Thoracic aorta (tissue), 2 donors: ENCODE results near the gene EPB42. TPM values are rescaled to one million over a fixed set of nuclear protein-coding genes. Genes with fewer than 3 reads are reported as not detected.

ENCODE experiments used
- ATAC-seq: fragments of 150-250 bp; one replicate; pipeline ENCODE4 v1.8.0; 2017; ENCODE audit warnings: low read depth; ENCODE audit not compliant: insufficient number of reproducible peaks, low FRiP score
- DNase-seq: peaks from one replicate; pipeline ENCODE4 v3.0.0-alpha.2; 2020; ENCODE audit warnings: low spot score
- H3K27ac ChIP-seq, 2 donors: fragments of 200-600 bp; sonication (generic); 1 replicate in 1 of 2; 2 replicates in 1 of 2; pipeline ENCODE4 v1.5.1; 2016; ENCODE audit warnings: mild to moderate bottlenecking in 2 of 2, moderate library complexity in 2 of 2
- H3K27me3 ChIP-seq: fragments of 200-600 bp; sonication (generic); replicated peaks from 2 replicates; pipeline ENCODE4 v1.6.0; 2016; ENCODE audit warnings: mild to moderate bottlenecking; ENCODE audit not compliant: insufficient read depth
- H3K36me3 ChIP-seq: fragments of 200-600 bp; sonication (generic); one replicate; pipeline ENCODE4 v1.5.1; 2016
- H3K4me1 ChIP-seq, 2 donors: fragments of 200-600 bp; sonication (generic); 1 replicate in 1 of 2; 2 replicates in 1 of 2; pipeline versions ENCODE4 v1.5.1 to v1.6.0; 2016; ENCODE audit warnings: low read depth in 2 of 2, mild to moderate bottlenecking in 1 of 2; ENCODE audit not compliant: control insufficient read depth in 1 of 2
- H3K4me3 ChIP-seq: fragments of 200-600 bp; sonication (generic); 2 replicates; pipeline ENCODE4 v1.5.1; 2016; ENCODE audit warnings: mild to moderate bottlenecking
- H3K9me3 ChIP-seq: fragments of 200-600 bp; sonication (generic); 2 replicates; pipeline ENCODE4 v1.5.1; 2016
- total RNA-seq, 2 donors: library from RNA; depleted of rRNA; stranded (reverse); fragments of >200 nt; gene quantifications; one replicate each; pipeline versions ENCODE4 v1.1.0 to v1.2.3, GENCODE V29; 2016
- TF ChIP-seq, protein P1 (sequence below): fragments of 200-600 bp; sonication (generic); IDR thresholded peaks from one replicate; pipeline ENCODE4 v1.5.1; 2019; ENCODE audit warnings: antibody characterized with exemption

The EPB42 gene
- total RNA-seq, 2 donors from 2014 or later = not detected

DNA sequence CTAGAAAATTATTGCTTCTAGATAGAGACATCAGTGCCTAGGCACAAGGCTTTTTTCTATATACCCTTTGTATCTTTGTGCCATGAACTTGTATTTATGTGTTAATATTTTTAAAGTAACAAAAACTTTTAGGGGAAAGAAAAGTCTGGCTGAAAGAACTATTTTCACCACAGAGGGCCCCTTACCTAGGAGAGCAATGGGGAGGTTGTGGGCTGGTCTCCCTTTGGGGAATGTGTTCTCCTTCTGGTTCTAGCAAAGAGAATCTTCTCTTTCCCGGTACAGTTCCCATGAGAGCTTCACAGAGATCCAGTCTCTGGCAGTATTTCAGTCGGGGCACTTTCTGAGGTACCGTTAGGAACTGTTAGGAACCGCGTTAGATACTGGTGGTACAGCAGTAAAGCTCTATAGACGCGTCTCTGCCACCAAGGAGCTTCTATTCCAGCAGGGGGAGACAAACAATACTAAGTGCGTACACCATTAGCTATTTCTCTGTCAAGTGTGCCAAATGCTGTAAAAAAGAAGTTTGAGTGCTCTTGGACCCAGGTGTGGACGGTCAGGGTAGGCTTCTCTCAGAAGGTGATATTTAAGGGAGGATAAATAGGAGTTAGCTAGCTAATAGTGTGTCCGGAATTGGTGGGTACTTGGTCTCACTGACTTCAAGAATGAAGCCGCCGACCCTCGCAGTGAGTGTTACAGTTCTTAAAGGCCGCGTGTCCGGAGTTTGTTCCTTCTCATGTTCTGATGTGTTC lies 4.6 kb upstream of the EPB42 start:
- Histone ChIP-seq H3K27me3 (no peaks in the 10 kb centered on the region), H3K9me3 (no peaks in the 10 kb centered on the region), H3K36me3 (no peaks in the 10 kb centered on the region), H3K27ac (no peak overlapping the region), H3K4me1 (no peaks in the 10 kb centered on the region), H3K4me3 (no peak overlapping the region)
- TF ChIP-seq, protein P1, sequence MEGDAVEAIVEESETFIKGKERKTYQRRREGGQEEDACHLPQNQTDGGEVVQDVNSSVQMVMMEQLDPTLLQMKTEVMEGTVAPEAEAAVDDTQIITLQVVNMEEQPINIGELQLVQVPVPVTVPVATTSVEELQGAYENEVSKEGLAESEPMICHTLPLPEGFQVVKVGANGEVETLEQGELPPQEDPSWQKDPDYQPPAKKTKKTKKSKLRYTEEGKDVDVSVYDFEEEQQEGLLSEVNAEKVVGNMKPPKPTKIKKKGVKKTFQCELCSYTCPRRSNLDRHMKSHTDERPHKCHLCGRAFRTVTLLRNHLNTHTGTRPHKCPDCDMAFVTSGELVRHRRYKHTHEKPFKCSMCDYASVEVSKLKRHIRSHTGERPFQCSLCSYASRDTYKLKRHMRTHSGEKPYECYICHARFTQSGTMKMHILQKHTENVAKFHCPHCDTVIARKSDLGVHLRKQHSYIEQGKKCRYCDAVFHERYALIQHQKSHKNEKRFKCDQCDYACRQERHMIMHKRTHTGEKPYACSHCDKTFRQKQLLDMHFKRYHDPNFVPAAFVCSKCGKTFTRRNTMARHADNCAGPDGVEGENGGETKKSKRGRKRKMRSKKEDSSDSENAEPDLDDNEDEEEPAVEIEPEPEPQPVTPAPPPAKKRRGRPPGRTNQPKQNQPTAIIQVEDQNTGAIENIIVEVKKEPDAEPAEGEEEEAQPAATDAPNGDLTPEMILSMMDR = peak; percentile 64
- DNase-seq = no peak
- no peak for ATAC-seq

DNA sequence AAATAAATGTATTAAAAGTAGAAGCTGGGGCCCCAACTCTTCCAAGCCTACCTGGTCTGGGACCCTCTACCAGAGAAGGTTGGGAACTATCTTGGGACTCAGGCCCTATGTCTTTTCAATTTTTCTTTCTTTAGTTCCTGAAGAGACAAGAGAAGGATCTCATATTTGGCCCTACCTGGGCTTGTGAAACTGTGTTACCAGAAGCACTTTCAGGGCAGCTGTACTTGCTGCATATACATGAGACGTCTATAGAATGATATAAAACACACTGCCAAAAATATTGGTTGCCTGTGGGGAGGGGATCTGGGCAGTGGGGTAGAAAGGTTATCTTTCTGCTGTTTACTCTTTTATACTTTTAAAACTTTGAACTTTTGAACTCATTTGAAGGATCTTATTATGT lies 604 bp upstream of the EPB42 start:
- DNase-seq (no peak), ATAC-seq (no peak)
- Histone ChIP-seq H3K36me3 (no peaks in the 10 kb centered on the region), H3K4me1 (no peaks in the 10 kb centered on the region), H3K27ac (no peak overlapping the region), H3K9me3 (no peaks in the 10 kb centered on the region), H3K27me3 (no peaks in the 10 kb centered on the region), H3K4me3 (no peak overlapping the region)
- TF ChIP-seq, protein P1 = no peak

DNA sequence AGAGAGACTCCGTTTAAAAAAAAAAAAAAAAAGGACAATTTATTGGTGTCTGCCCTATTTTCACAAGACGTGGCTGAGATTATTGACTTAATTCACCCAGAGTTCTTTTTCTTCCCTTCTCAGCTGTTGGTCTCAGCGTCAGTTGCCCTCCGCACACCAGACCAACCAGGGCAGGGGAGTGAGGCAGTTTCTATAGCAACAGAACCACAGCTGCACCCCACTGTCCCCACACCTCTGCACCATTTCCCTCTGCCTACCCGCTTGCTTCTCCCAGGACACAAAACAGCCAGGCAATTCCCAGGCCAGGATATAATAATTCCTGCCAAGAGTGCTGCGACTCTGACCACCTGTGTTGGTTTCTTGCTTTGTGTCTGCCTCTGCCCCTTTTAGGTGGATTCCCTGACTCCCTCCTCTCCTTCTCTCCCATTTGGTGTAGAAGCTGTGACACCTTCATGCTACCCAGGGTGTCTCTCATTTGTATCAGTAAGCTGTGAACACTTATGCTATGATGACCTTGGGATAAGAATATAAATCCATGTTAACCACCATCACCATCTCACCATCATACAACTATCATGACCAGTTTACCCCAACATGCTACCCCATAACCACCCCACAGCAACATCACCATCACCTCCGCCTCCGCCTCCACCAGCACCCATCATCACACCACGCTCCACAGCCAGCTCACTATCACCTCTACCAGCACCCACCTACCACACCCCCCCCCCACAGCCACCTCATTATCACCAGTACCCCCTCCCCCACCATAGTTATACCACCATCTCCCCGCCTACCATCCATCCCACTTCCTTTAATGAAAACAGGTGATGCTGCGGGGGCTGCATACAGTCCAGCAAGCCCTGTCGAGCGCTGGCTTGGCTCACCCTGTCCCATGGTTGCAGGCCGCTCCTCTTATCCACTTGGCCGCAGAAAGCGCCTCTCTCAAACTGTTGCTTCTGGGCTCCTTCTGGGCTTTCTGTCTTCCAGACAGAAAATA lies 589 bp downstream of the EPB42 start:
- ATAC-seq (no peak), DNase-seq (no peak)
- TF ChIP-seq, protein P1 = no peak

DNA sequence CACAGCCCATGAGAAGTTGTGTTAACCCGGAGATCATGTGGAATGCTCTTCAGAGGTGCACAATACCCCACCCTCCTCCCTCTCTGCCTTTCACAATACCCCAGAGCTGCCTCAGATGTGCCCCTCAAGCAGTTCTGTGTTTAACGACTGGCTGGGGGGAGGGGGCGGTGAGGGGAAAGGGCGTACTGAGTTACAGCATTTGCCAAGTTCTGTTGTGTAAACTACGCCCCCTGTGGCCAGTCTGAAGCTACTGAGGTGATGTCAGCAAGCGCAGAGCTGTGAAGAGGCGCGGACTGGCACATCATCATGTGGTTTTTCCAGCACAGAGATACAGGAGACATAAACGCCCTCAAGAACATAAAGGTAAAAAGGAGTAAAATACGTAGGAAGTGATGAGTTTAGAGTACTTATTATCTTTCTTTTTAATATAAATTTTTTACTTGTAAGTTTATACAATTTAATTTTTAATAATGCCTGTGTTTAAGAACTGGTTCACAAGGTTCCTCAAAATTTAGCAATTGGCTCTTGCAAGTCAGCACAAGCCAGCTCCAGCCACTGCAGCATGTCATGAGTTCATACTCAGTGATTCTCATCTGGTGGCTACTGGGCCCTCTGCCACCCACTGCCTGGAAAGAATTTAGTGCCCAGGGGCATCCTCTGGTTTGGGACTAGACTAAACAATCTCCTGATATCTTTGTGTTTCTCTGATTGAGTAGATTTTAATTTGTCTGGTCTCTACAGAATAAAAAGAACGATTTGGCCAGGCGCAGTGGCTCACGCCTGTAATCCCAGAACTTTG lies 1.7 kb downstream of the EPB42 start:
- no peaks in the 10 kb centered on the region for H3K36me3 ChIP-seq
- ATAC-seq (no peak), DNase-seq (no peak)
- no peaks in the 10 kb centered on the region for H3K27me3 ChIP-seq
- no peak overlapping the region for H3K4me3 ChIP-seq
- H3K27ac ChIP-seq = no peak overlapping the region
- TF ChIP-seq, protein P1 = no peak
- no peaks in the 10 kb centered on the region for H3K9me3 ChIP-seq
- no peaks in the 10 kb centered on the region for H3K4me1 ChIP-seq

More for the DNA sequence above, 589 bp downstream of the EPB42 start:
- Histone ChIP-seq H3K36me3 (no peaks in the 10 kb centered on the region), H3K27me3 (no peaks in the 10 kb centered on the region), H3K4me1 (no peaks in the 10 kb centered on the region), H3K27ac (no peak overlapping the region), H3K9me3 (no peaks in the 10 kb centered on the region), H3K4me3 (no peak overlapping the region)
